Activated T-helper 1 cell treated with anti-CD3 and anti-CD28 coated beads, Interleukin-2, amount 50 U/mL, for 16 hours (primary cell): ENCODE results near the gene SAMD14.

Experiments used
- DNase-seq, 2 donors: peaks; one replicate each; pipeline ENCODE4 v3.0.0-alpha.2; 2020; ENCODE audit warnings: low read depth in 1 of 2, low spot score in 1 of 2

SAMD14 gene

DNA sequence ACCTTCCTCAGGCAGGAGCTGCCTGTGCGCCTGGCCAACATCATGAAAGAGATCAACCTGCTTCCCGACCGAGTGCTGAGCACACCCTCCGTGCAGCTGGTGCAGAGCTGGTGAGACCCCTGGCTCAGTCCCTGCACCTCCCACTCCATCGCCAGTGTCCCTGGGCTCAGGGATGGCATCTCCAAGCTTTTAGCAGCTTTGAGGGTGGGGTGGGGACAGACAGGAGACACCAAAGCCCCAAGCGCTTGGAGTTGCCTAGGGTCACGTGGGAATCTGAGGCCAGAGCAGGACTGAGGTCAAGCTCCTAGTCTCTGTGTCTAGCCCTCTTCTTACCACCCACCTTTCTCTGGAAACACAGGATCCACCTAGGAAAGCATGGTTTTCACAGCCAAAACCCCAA lies 32.5 kb downstream of the SAMD14 start:
- DNase-seq, result no peak

DNA sequence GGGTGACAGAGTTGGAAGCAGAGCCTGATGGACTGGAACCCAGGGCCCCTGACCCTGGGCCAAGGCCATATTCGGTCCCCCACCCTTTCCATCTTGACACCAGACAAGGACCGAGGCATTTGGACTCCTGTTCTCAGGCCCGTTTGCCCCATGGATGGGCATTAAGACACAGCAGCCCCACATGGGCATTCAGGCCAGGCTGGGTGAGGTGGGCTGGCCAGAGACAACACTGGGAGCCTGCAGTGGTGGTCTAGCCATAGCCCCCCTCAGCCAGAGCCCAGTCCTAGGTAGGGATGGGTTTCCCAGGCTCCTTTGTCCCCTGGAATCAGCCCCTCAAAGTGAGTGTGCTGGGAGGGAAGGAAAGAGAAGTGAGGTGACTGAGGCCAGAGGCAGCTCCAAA lies 33.2 kb downstream of the SAMD14 start:
- no peak for DNase-seq

DNA sequence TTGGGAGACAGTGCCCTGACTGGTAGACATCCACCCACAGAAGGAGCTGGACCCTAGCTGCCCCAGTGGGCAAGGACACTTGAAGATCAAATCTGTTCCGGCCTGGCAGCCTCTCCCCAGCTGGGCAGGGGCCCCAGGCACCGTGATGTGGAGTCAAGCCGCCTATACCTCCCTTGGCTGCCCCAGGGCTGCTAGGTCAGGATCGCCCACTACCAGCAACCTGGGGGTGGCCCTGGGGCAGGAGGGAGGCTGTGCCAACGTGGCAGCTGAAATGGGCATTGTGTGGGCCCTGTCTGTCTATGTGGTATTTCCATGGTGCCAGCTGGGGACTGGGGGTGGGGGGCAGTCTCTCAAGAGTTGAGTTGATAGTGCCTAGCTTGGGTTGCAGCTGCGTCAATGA lies 33.9 kb downstream of the SAMD14 start:
- no peak for DNase-seq

DNA sequence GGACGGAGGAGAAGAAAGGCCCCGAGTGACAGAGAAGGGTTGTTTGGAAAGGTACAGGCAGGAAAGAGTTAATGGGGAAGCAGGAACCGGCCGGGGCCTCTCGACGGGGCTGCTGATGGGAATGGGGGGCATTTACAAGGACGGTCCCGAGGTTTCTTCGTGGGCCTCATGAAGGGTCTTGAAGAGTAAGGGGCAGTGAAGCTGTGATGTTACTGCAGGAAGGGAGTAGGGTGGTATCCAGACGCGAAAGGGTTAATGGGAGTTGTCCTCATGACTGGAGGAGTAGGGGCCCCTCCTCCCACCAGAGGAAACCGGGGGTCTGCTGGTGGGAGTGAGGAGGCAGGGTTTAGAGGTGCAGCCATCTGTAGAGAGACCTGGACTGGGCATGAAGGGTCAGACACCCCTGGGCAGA lies 34.3 kb downstream of the SAMD14 start:
- no peak for DNase-seq

DNA sequence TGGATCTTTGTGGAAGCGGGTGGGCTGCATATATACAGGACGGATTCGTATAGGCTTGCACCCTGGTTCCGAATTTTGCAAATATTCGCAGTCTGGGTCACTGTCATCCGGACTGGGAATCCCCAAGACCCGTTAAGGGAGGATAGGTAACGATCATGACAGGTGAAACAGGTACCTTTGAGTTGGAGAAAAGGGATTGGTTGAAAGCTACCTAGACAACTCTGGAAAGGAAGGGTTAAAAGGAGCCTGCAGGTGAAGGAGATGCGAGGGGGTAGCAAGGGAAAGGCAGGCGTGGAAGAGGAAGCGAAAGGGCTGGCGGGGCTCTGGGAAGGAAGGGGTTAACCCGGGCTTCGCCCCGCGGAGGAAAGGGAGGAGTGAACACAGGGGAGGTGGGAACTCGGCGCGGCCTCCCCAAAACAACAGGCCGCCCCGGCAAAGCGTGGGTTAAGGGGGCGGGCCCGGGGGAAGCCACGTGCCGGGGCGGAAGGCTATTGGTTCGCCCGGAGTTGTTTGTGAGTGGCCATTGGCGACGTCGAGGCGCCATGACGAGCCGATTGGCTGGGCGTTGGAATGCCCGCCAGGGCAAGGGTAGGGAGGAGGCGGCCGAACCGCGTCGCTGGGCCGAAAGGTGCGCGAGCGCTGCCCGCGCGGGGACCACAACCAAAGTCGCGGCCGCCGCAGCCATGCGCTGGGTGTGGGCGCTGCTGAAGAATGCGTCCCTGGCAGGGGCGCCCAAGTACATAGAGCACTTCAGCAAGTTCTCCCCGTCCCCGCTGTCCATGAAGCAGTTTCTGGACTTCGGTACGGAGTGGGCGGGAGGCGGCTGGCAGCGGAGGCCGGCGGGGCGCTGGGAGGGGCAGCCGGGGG lies 35.0 kb downstream of the SAMD14 start, which contains the start of gene PDK2:
Gene PDK2, plus strand, starts transcription at position 599 of the 867 bp plus-strand sequence. Its CDS starts 85 bp downstream, at position 684.
- peak; percentile 93 to 96 for DNase-seq

DNA sequence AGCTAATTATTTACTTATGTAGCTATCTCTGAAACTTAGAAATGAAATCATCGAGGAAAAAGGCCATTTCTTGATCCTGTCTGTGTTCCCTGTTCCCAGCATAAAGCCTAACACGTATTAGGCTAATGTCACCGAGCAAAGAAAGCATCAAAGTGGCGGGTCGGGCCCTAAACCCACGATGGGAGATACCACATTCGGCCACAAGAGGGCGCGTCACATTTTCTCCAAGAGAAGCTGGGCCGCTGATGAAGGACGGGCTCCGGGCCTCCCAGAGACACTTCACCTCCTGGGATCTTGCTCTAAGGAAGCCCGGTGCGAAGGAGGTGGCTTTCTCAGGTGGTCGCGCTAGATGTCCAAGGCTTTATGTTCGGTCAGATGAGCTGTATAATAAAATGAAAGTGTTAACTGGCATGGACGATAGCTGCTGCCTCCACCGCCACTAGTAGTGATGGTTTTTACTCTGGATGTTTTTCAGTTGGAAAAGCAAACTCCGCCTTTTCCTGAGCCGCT lies 35.7 kb downstream of the SAMD14 start:
- DNase-seq, result peak; percentile 84 to 96

DNA sequence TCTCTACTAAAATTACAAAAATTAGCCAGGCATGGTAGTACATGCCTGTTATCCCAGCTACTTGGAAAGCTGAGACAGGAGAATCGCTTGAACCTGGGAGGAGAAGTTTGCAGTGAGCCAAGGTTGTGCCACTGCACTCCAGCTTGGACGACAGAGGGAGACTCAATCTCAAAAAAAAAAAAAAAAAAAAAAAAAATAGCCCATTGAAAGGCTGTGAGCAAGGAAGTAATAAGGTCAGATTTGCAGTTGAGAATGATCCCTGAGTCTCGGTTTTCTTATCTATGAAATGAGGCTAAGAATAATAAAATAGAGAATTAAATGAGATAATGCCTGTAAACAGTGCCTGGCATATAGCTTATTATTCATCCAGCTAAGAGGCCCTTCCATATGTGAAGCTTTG lies 36.2 kb downstream of the SAMD14 start:
- DNase-seq, result no peak

DNA sequence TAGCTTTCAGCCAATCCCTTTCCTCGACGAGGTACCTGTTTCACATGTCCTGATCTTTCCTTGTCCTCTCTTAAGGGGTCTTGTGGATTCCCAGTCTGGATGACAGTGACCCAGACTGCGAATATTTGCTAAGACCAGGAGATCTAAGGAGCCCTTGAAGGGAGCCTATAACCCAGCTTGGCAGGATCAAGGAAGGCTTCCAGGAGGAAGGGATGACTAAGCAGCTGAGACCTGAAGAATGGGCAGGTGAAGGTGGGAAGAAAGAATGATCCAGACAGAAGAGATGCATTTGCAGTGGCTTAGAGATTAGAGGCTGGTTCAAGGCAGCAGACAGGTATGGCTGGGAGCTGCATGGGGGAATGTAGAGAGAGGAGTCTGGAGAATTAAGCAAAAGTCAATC lies 36.7 kb downstream of the SAMD14 start:
- DNase-seq, result no peak

DNA sequence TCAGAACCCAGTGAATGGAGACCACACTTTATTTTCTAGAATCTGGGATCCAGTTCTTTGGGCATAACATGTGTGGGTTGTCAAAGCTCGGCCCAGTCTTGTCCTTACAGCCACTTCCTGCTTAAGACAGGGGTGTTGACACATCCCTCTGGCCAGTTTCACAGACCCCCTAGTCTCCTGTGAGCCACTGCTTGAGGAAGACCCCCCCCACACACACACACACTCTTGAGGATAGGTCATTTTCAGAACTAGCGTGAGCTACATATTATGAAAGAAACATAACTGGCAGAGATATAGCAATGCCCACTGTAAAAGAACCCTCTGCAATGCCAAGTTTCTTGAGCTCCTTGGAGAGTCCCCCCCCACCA lies 38.1 kb downstream of the SAMD14 start:
- no peak for DNase-seq

DNA sequence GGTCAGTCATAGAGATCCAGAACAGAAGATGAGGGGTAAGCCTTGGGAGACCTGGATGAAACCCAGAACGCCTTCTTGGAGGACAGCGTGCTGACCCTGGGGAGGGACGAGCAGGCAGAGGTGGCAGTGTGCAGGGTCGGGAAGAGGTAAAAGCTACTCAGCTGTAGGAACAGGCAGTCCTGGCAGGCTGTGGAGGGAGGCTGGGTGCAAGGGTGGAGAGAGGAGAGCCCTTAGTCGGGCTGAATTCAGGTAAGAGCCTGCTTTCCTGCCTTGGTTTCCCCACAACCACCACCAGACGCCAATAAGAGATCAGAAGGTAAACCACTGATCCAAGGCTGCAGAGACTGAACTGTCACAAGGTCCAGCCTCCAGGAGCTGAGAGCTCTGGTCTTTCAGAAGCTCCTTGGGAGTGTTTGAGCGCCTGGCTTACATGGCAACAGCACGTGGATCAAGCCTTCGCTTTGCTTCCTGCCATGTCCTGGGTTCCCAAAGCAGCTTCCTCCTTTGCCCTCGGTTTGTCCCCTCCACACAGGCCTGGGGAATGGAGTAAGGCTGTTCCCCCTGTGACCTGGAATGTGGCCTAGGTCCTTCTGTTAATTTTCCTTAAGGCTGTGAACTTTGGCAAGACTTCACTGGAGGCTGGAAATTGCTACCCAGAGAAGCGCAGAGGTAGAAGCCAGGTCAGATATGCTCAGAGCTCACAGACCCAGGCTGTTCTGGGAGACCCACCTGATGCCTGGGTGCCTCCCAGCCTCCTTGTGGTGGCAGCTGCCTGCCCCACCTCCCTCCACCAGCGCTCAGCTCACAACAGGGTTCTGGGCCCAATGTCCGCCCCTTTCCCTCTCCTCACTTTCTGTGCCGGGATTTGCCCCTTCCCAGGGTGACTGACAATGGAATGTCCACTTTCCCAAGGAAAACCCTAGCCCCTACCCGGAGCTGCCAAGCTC lies 38.7 kb downstream of the SAMD14 start:
- DNase-seq, result no peak

DNA sequence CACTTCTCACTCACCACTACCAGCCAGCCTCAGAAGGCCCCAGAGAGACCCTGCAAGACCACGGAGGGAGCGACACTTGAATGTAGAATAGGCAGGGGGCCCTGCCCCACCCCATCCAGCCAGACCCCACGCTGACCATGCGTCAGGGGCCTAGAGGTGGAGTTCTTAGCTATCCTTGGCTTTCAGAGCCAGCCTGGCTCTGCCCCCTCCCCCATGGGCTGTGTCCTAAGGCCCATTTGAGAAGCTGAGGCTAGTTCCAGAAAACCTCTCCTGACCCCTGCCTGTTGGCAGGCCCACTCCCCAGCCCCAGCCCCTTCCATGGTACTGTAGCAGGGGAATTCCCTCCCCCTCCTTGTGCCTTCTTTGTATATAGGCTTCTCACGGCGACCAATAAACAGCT lies 39.9 kb downstream of the SAMD14 start:
- no peak for DNase-seq

DNA sequence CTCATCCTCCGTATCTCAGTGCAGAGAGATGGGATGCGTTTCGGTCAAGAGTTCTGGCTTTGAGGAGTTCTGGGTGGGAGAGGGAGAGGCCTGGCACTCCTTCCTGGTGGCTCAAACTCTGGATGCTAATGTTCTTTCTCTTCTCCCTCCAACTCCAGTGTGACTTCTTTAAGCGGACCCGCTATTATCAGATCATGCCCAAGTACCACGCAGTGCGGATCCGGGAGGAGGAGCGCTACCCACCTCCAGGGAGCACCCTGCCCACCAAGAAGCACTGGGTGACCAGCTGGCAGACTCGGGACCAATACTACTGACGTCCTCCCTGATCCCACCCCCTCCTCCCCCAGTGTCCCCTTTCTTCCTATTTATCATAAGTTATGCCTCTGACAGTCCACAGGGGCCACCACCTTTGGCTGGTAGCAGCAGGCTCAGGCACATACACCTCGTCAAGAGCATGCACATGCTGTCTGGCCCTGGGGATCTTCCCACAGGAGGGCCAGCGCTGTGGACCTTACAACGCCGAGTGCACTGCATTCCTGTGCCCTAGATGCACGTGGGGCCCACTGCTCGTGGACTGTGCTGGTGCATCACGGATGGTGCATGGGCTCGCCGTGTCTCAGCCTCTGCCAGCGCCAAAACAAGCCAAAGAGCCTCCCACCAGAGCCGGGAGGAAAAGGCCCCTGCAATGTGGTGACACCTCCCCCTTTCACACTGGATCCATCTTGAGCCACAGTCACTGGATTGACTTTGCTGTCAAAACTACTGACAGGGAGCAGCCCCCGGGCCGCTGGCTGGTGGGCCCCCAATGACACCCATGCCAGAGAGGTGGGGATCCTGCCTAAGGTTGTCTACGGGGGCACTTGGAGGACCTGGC lies 40.8 kb downstream of the SAMD14 start:
- DNase-seq, result no peak

DNA sequence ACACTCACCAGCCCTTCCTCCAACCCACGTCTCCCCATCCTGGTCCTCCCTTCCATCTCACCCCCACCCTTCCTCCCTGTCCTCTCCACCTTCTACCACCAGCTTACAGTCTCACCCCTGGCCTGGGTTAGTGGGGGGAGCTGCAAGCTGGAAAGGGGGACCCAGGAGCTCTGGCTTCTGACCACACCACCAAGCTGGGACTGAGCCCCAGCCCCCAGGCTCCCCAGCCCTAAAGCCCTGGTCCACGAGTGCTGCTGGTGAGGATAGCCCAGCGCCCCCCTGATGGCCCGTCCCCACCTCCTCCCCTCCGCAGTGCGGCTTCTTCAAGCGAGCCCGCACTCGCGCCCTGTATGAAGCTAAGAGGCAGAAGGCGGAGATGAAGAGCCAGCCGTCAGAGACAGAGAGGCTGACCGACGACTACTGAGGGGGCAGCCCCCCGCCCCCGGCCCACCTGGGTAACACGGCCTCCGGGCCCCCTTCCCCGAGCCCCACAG lies 42.0 kb downstream of the SAMD14 start:
- no peak for DNase-seq

DNA sequence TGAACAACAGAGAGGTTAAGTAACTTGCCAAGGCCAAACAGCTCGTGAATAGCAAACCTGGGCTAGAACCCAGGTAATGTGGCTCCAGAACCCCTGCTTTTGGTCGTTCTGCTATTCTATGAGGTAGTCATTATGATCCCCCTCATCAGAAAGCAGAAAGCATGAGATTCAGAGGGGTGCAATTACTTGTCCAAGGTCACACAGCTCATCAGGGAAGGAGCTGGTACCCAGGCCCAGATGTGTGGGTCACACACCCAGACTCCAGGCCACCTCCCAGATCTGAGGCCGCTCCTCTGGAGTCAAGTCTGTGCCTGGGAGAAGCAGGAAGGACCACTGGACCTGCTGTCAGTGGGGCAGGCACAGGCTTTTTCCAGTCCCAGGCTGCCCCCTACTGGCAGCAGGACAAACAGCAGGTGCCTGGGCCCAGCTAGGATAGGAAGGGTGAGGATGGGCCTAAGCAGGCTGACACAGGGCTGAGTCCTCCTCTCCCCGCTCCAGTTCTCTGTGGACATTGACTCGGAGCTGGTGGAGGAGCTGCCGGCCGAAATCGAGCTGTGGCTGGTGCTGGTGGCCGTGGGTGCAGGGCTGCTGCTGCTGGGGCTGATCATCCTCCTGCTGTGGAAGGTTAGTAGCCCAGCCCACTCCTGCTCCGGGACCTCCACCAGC lies 42.6 kb downstream of the SAMD14 start:
- peak; percentile 61 to 62 for DNase-seq

DNA sequence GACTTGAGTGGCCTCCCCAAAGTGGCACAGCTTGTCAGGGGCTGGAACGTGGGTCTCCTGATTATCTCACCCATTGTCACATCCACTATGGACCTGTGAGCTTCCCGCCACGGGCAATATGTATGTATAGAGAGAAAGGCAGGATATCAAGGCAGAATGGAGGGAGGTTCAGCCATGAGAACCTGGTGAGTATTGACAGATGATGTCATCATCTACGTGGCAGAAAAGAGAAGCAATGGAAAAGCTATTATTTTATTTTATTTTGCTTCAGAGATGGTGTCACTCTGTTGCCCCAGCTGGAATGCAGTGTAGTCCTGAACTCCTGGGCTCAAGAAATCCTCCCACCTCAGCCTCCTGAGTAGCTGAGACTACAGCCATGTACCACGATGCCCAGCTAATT lies 48.2 kb downstream of the SAMD14 start:
- DNase-seq, result no peak

DNA sequence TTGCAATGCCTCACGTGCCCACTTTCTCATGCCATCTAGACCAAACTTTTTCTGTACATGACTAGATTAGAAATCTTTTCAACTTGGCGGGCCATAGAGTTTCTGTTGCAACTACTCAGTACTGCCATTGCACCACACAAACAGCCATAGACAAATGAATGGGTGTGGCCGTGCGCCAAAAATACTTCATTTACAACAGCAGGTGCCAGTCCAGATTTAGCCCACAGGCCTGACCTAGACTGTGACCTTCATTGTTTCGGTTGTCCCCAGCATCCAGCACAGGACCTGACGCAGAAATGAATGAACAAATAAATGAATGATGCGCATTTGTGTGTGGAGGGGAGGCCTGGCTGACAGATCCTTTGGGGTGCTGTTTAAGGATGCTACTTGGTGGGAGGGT lies 49.1 kb downstream of the SAMD14 start:
- no peak for DNase-seq

DNA sequence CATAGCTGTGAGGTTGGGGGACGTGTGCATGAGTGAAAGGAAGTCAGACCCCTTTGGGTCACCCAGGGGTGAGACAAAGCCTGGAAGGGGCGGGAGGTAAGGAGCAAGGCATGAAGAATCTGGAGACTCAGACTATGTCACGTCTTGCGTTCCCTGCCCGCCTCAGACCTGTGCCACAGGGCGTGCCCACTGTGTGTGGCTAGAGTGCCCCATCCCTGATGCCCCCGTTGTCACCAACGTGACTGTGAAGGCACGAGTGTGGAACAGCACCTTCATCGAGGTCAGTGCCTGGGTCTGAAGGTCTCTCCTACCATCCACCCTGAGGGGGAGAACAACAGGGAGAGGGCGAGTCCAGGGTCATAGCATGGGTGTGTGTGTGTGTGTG lies 49.9 kb downstream of the SAMD14 start:
- no peak for DNase-seq

DNA sequence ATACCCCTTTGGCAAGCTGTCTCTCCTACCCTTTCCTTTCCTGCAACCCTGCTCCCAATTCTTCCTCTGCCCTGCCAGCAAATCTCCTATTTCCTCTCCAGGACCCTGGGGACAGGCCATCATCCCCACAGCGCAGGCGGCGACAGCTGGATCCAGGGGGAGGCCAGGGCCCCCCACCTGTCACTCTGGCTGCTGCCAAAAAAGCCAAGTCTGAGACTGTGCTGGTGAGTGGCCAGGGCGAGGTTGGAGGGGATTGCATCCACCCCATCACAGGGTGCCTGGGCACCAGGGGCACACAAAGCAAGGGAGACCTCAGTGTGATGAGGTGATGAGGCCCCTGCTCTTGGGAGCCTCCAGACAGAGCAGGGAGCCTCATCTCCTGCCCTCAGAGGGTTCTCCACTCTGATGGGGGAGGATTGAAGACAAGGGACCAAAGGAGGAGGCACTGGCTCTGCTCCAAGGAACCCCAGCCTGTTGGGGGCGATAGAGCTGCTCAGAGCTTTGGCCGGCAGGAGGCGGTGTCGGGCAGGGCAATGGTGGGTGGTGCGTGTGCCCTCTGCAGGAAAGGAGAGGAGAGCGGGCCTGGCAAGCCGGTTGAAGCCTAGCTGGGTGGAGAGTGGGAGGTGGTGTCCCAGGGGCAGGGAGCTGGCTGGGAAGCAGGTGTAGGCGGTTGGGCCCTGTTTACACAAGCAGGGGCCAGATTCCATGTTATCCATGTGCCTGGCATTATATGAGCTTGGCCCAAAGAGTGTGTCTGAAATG lies 50.4 kb downstream of the SAMD14 start:
- no peak for DNase-seq

DNA sequence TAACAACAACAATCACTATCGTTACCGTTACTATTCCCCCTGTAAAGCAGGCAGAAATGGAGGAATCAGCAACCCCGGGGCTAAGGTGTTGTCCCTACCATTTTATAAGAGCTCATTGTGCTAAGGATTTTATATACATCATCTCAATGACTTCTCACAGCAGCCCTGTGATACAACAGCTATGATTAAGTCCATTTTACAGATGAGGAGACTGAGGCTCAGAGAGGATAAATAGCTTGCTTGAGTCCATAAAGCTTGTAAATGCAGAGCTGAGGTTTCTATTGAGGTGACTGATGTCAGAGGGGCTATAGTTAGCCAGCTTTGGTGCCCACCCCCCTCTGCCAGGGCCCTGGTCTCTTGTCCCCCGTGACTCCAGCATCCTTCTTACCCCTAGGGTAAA lies 51.5 kb downstream of the SAMD14 start:
- no peak for DNase-seq
